Heart left ventricle (tissue), 16 donors: Measurements from ENCODE around the gene HAVCR2. TPM values are rescaled to one million over a fixed set of nuclear protein-coding genes. Genes with fewer than 3 reads are reported as not detected.

Experiments used
- ATAC-seq, 4 donors: fragments of 200-7000 bp; cut with Tn5 transposase; one replicate each; pipeline ENCODE4 v1.9.1; 2020 to 2022; ENCODE audit warnings: moderate library complexity in 4 of 4, mild to moderate bottlenecking in 3 of 4, moderate number of reproducible peaks in 1 of 4
- DNase-seq, 5 donors: peaks; one replicate each; pipeline ENCODE4 v3.0.0-alpha.2; 2020
- H3K27ac ChIP-seq, 12 donors: fragments of 200-600 bp; sonication (generic) in 4 of 12; one replicate each; pipeline versions ENCODE4 v1.5.0 to v1.8.0; 2016 to 2022; ENCODE audit warnings: mild to moderate bottlenecking in 2 of 12
- H3K27me3 ChIP-seq, 9 donors: fragments of 200-600 bp; sonication (generic) in 2 of 9; one replicate each; pipeline versions ENCODE4 v1.5.1 to v1.8.0; 2016 to 2022; ENCODE audit warnings: mild to moderate bottlenecking in 3 of 9
- H3K36me3 ChIP-seq, 9 donors: fragments of 200-600 bp; sonication (generic) in 2 of 9; one replicate each; pipeline versions ENCODE4 v1.5.0 to v1.8.0; 2018 to 2022; ENCODE audit warnings: mild to moderate bottlenecking in 2 of 9
- H3K4me1 ChIP-seq, 12 donors: fragments of 200-600 bp; sonication (generic) in 4 of 12; one replicate each; pipeline versions ENCODE4 v1.5.0 to v1.8.0; 2016 to 2022; ENCODE audit warnings: mild to moderate bottlenecking in 3 of 12
- H3K4me3 ChIP-seq, 12 donors: fragments of 200-600 bp; sonication (generic) in 4 of 12; one replicate each; pipeline versions ENCODE4 v1.5.0 to v1.8.0; 2017 to 2022; ENCODE audit warnings: mild to moderate bottlenecking in 9 of 12, moderate library complexity in 4 of 12
- H3K9me3 ChIP-seq, 12 donors: fragments of 200-600 bp; sonication (generic) in 4 of 12; one replicate each; pipeline versions ENCODE4 v1.5.0 to v1.8.0; 2016 to 2022; ENCODE audit warnings: mild to moderate bottlenecking in 1 of 12
- CTCF ChIP-seq, 12 donors: fragments of 200-600 bp; sonication (generic) in 4 of 12; IDR thresholded peaks; one replicate each; pipeline versions ENCODE4 v1.5.0 to v1.8.0; 2018 to 2022; ENCODE audit warnings: antibody characterized with exemption in 12 of 12, mild to moderate bottlenecking in 5 of 12
- POLR2A ChIP-seq, 2 donors: fragments of 450-650 bp; IDR thresholded peaks; one replicate each; pipeline ENCODE4 v1.6.1; 2017; ENCODE audit warnings: antibody characterized with exemption in 2 of 2, mild to moderate bottlenecking in 2 of 2, moderate library complexity in 2 of 2
- WGBS, 4 donors: extraction: QIAGEN DNeasy Blood & Tissue Kit in 2 of 4; methylation state at CpG; one replicate each; pipeline versions ENCODE4 v1.1.5 to v1.1.7; 2013 to 2018; 5-methylcytosine and 5-hydroxymethylcytosine counted together
- intact Hi-C, 10 donors: fragments of 100-400 bp; cut with DNase I; formaldehyde crosslinking; loops; one replicate each; pipeline versions ENCODE4 v1.11.1 to v1.14.2; 2022
- polyA plus RNA-seq, 2 donors: library from polyadenylated mRNA; stranded (reverse); fragments of 200-250 nt; gene quantifications; one replicate each; pipeline ENCODE4 v1.2.3, GENCODE V29; 2013
- total RNA-seq, 9 donors: library from RNA; depleted of rRNA in 2 of 9; stranded (reverse); fragments of >200 nt in 2 of 9; fragmentation: NEBNext Ultra II Directional in 3 of 9; extraction: Animal tissue kit (Norgen Biotek cat#: 25700) in 3 of 9; gene quantifications; one replicate each; pipeline versions ENCODE4 v1.1.0 to v1.2.4, GENCODE V29; 2016 to 2023
- donor health status: ischemic (EF 13 %, LVEDD 7.1; RV severe dilation, severe dysfunction).
- donor health status: healthy with polysubstance abuse.
- donor health status: DM: no; HTN: yes; CAD: no.
- donor health status: DM: no; HTN: no; CAD: no.
- donor health status: ischemic (EF 25% LVEDD 6.9; RV normal size, moderate dysfunction).
- donor health status: ischemic (EF 25% LVEDD 5.7; RV mildly dilated, moderate dysfunction).
- donor health status: healthy.
- donor health status: DM: yes; HTN: yes; CAD: no.
- donor health status: ischemic (EF 35%, LVEDD 5.7; RV mildly dilated, moderate dysfunction).
- donor health status: nonischemic (EF 11% LVEDD 7.7; RV severe dilation, severe dysfunction).
- donor health status: DM: yes; HTN: yes; CAD: no.
- donor health status: PGD.
- donor health status: ischemic (EF 29% LVEDD 5.4; RV normal size, mild dysfunction).
- donor health status: nonischemic (EF 23%, LVEDD 6.1; RV moderate dilation, normal function).

HAVCR2 gene
- total and polyA plus RNA-seq, 11 donors, result 0.80 to 39.2 (median 1.9) TPM

GRCh38 chr5:157120102-157120501 lies 11.3 kb upstream of the HAVCR2 start:
- WGBS, 4 donors, result 60 to 83% (median 70%) methylated on average over 1 of the region's 1 CpG

GRCh38 chr5:157116483-157116954 lies 7.7 kb upstream of the HAVCR2 start:
- WGBS, 4 donors, result 68 to 77% (median 72%) methylated on average over 6 of the region's 6 CpGs
- intact Hi-C loops, result no loop called here
- H3K4me3 ChIP-seq, result no peak overlapping the region
- no peak for DNase-seq
- peaks cover 0 to 9% (median 6%) of the 10 kb centered on the region in 12 donors for H3K9me3 ChIP-seq
- no peaks in the 10 kb centered on the region for H3K27me3 ChIP-seq
- ATAC-seq, result no peak
- no peaks in the 10 kb centered on the region for H3K36me3 ChIP-seq
- TF ChIP-seq CTCF (IDR thresholded peaks at IDR 0.05), result no peak
- no peak for TF ChIP-seq POLR2A (IDR thresholded peaks at IDR 0.05)
- peaks cover 0 to 11% (median 0%) of the 10 kb centered on the region in 12 donors for H3K4me1 ChIP-seq
- H3K27ac ChIP-seq, result no peak overlapping the region

More at GRCh38 chr5:157120102-157120501, 11.3 kb upstream of the HAVCR2 start:
- H3K9me3 ChIP-seq, result peaks cover 0 to 27% (median 12%) of the 10 kb centered on the region in 12 donors
- DNase-seq, result no peak
- no peaks in the 10 kb centered on the region for H3K27me3 ChIP-seq
- H3K4me3 ChIP-seq, result no peak overlapping the region
- peaks cover 0 to 11% (median 0%) of the 10 kb centered on the region in 12 donors for H3K4me1 ChIP-seq
- H3K36me3 ChIP-seq, result no peaks in the 10 kb centered on the region
- intact Hi-C loops, result no loop called here
- no peak overlapping the region for H3K27ac ChIP-seq
- no peak for TF ChIP-seq POLR2A (IDR thresholded peaks at IDR 0.05)
- no peak for TF ChIP-seq CTCF (IDR thresholded peaks at IDR 0.05)
- no peak for ATAC-seq

- H3K4me1 ChIP-seq, result peaks cover 0 to 11% (median 0%) of the 10 kb centered on the region in 12 donors
- intact Hi-C loops, result no loop called here
- no peaks in the 10 kb centered on the region for H3K9me3 ChIP-seq
- no peaks in the 10 kb centered on the region for H3K27me3 ChIP-seq
- no peaks in the 10 kb centered on the region for H3K36me3 ChIP-seq
- H3K27ac ChIP-seq, result peak overlapping the region in 6 of 12 donors; percentile 0 to 59 (median 42)
- WGBS, 4 donors, result 7 to 22% (median 18%) methylated on average over 1 of the region's 1 CpG
- peak; percentile 83 to 88 (median 85) for ATAC-seq
- no peak overlapping the region for H3K4me3 ChIP-seq
- TF ChIP-seq CTCF (IDR thresholded peaks at IDR 0.05) (no peak), POLR2A (IDR thresholded peaks at IDR 0.05) (no peak)
- DNase-seq, result no peak
Measured at GRCh38 chr5:157115502-157115901, 6.7 kb upstream of the HAVCR2 start.

- Histone ChIP-seq H3K27ac (peak overlapping the region in 5 of 12 donors; percentile 0 to 59 (median 45)), H3K27me3 (no peaks in the 10 kb centered on the region), H3K4me3 (no peak overlapping the region), H3K4me1 (peaks cover 0 to 14% (median 0%) of the 10 kb centered on the region in 12 donors), H3K9me3 (no peaks in the 10 kb centered on the region), H3K36me3 (no peaks in the 10 kb centered on the region)
- no peak for TF ChIP-seq CTCF (IDR thresholded peaks at IDR 0.05)
- no peak for TF ChIP-seq POLR2A (IDR thresholded peaks at IDR 0.05)
- no peak for DNase-seq
- ATAC-seq, result peak in 2 of 4 donors; percentile 12 to 18
- intact Hi-C loops, result no loop called here
Measured at GRCh38 chr5:157115012-157115411, 6.2 kb upstream of the HAVCR2 start.
